ENCODE measurements around the gene ING3. TPM values are rescaled to one million over a fixed set of nuclear protein-coding genes. Genes with fewer than 3 reads are reported as not detected.

Gene ING3
- 6.5 and 10.8 TPM in 2 replicates for total RNA-seq

DNA sequence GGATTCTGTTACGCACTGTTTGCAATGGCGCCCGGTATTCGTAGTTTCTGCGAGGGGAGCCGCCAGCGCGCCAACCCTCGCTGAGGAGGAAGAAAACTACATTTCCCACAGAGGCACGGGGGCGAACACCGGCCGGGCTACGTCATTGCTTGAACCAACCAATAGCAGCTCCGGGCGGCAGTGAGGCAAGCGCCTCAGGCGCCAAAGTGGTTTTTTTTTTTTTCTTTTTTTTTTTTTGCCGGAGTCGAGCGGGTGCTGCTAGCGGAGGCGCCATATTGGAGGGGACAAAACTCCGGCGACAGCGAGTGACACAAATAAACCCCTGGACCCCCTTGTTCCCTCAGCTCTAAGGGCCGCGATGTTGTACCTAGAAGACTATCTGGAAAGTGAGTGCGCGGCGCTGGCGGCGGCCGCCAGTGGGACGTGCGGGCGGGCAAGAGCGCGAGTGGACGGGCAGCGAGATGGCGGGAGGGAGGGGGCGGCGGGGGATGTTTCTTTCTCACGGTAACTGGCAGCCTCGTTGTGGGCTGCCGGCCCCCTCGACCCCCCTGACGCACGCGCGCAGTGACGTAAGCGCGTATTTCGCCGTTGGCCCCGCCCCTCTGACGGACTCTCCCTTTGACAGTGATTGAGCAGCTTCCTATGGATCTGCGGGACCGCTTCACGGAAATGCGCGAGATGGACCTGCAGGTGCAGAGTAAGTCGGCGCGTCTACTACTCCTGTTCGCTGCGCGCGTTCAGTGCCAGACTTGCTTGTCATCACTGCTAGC, at the start of gene ING3:
Gene ING3, plus strand, starts transcription at position 239 of the 770 bp plus-strand sequence. Its CDS starts 120 bp downstream, at position 359.
- TF ChIP-seq CTCF (IDR thresholded peaks at IDR 0.05; ENCODE audit: insufficient read depth, low read length, severe bottlenecking), result no peak
- Histone ChIP-seq H3K27me3 (ENCODE audit: control insufficient read depth, insufficient read depth, low read length) (no peaks in the 10 kb centered on the region), H3K36me3 (ENCODE audit: control insufficient read depth, insufficient read depth, low read length) (no peaks in the 10 kb centered on the region), H3K4me3 (ENCODE audit: low read depth, low read length) (peak within 1 kb of the TSS; percentile 61)
- DNase-seq (ENCODE audit: low read depth) (peak; percentile 92), FAIRE-seq (no peak)

GRCh38 chr7:120915314-120916105, 35.1 kb upstream of the ING3 start:
- DNase-seq (ENCODE audit: low read depth), result no peak
- H3K4me3 ChIP-seq (ENCODE audit: low read depth, low read length), result no peak overlapping the region
- TF ChIP-seq CTCF (IDR thresholded peaks at IDR 0.05; ENCODE audit: insufficient read depth, low read length, severe bottlenecking), result no peak
- no peak for FAIRE-seq
- no peaks in the 10 kb centered on the region for H3K27me3 ChIP-seq (ENCODE audit: control insufficient read depth, insufficient read depth, low read length)
- no peaks in the 10 kb centered on the region for H3K36me3 ChIP-seq (ENCODE audit: control insufficient read depth, insufficient read depth, low read length)

DNA sequence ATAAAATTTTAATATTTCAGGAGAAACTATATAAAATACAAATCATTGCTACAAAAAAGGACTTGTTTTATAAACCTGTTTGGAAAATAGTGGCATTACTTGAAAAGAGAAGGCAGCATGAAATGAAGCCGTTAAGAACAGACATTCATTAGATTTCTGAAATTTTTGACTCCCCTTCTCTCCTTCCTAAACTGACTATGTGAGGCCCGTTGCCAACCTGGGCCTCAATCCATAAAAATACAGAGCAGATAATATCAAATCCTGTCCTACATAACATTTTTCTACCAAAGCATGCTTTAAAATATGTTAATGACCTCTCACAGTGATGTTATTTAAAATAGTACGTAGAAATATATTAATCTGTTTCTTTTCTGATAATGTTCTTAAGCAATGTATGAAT, 34.5 kb upstream of the ING3 start:
- Histone ChIP-seq H3K36me3 (ENCODE audit: control insufficient read depth, insufficient read depth, low read length) (no peaks in the 10 kb centered on the region), H3K4me3 (ENCODE audit: low read depth, low read length) (no peak overlapping the region), H3K27me3 (ENCODE audit: control insufficient read depth, insufficient read depth, low read length) (no peaks in the 10 kb centered on the region)
- DNase-seq (ENCODE audit: low read depth), result no peak
- no peak for TF ChIP-seq CTCF (IDR thresholded peaks at IDR 0.05; ENCODE audit: insufficient read depth, low read length, severe bottlenecking)
- no peak for FAIRE-seq

DNA sequence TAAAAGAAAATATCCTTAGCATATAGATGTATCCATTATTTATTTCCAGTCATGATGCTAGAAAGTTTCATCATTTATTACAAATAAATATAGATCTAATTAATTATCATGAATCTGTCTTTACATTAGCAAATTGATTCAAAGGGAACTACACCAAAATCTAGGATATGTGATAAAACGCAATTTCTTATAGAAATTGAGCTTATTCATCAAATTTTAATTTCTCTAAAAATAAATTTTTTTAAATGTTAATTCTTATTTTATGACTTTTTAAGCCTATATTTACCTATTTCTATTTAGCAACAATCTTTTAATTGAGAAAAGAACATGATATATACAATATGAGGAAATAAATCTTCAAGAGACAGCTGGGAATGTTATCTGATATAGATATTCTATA, 34.0 kb upstream of the ING3 start:
- FAIRE-seq, result no peak
- TF ChIP-seq CTCF (IDR thresholded peaks at IDR 0.05; ENCODE audit: insufficient read depth, low read length, severe bottlenecking), result no peak
- Histone ChIP-seq H3K27me3 (ENCODE audit: control insufficient read depth, insufficient read depth, low read length) (no peaks in the 10 kb centered on the region), H3K4me3 (ENCODE audit: low read depth, low read length) (no peak overlapping the region), H3K36me3 (ENCODE audit: control insufficient read depth, insufficient read depth, low read length) (no peaks in the 10 kb centered on the region)
- no peak for DNase-seq (ENCODE audit: low read depth)

GRCh38 chr7:120919466-120919865, 31.1 kb upstream of the ING3 start:
- no peaks in the 10 kb centered on the region for H3K36me3 ChIP-seq (ENCODE audit: control insufficient read depth, insufficient read depth, low read length)
- no peaks in the 10 kb centered on the region for H3K27me3 ChIP-seq (ENCODE audit: control insufficient read depth, insufficient read depth, low read length)
- DNase-seq (ENCODE audit: low read depth) (no peak), FAIRE-seq (no peak)
- no peak overlapping the region for H3K4me3 ChIP-seq (ENCODE audit: low read depth, low read length)
- TF ChIP-seq CTCF (IDR thresholded peaks at IDR 0.05; ENCODE audit: insufficient read depth, low read length, severe bottlenecking), result no peak

All from bronchial epithelial cell (primary cell).